ENCODE data around the gene TBX2.
A peak's percentile ranks its signal among the peaks of the same experiment; 100 is the strongest.

The TBX2 gene

GRCh38 chr17:61409301-61410112 lies 9.9 kb downstream of the TBX2 start:
- Histone ChIP-seq H3K27ac (peak overlapping the region; percentile 97 to 99), H3K4me3 (peak overlapping the region; percentile 84)
- DNase-seq (ENCODE audit: low spot score), result peak; percentile 87
- TF ChIP-seq CTCF (IDR thresholded peaks at IDR 0.05), result no peak

- peak; percentile 83 for DNase-seq (ENCODE audit: low spot score)
- peak; percentile 78 for TF ChIP-seq CTCF (IDR thresholded peaks at IDR 0.05)
- peak overlapping the region; percentile 97 to 99 for H3K27ac ChIP-seq
- peak overlapping the region; percentile 84 for H3K4me3 ChIP-seq
These were observed 10.7 kb downstream of the TBX2 start for GRCh38 chr17:61410141-61411010.

- H3K27ac ChIP-seq, result peak overlapping the region; percentile 97 to 99
- TF ChIP-seq CTCF (IDR thresholded peaks at IDR 0.05), result no peak
- H3K4me3 ChIP-seq, result peak overlapping the region; percentile 84
- peak; percentile 90 for DNase-seq (ENCODE audit: low spot score)
These were observed 11.3 kb downstream of the TBX2 start for GRCh38 chr17:61411011-61411260.

- H3K27ac ChIP-seq, result peak overlapping the region; percentile 97 to 99
- DNase-seq (ENCODE audit: low spot score), result peak; percentile 91
- TF ChIP-seq CTCF (IDR thresholded peaks at IDR 0.05), result peak; percentile 1
- peak overlapping the region; percentile 84 for H3K4me3 ChIP-seq
These were observed 11.9 kb downstream of the TBX2 start for GRCh38 chr17:61411261-61412142.

- Histone ChIP-seq H3K4me3 (peak overlapping the region; percentile 84), H3K27ac (peak overlapping the region; percentile 97 to 99)
- TF ChIP-seq CTCF (IDR thresholded peaks at IDR 0.05), result peak; percentile 99
- peak; percentile 92 for DNase-seq (ENCODE audit: low spot score)
These were observed 12.7 kb downstream of the TBX2 start for GRCh38 chr17:61412143-61412859.
